Stimulated activated CD8-positive, alpha-beta memory T cell treated with anti-CD3 and anti-CD28 coated beads, Interleukin-7, amount 100 ng/mL, for 48 hours (primary cell): ENCODE data around the gene WRAP73.
"Not testable (repeated sequence)": the region's sequence is repeated elsewhere in the genome, so short reads cannot be mapped to it uniquely, and the experiment has no call there.

Experiments used
- DNase-seq, 2 donors: peaks; one replicate each; pipeline ENCODE4 v3.0.0-alpha.2; 2020; ENCODE audit warnings: low read depth in 1 of 2; ENCODE audit errors: extremely low read depth in 1 of 2

Gene WRAP73

DNA sequence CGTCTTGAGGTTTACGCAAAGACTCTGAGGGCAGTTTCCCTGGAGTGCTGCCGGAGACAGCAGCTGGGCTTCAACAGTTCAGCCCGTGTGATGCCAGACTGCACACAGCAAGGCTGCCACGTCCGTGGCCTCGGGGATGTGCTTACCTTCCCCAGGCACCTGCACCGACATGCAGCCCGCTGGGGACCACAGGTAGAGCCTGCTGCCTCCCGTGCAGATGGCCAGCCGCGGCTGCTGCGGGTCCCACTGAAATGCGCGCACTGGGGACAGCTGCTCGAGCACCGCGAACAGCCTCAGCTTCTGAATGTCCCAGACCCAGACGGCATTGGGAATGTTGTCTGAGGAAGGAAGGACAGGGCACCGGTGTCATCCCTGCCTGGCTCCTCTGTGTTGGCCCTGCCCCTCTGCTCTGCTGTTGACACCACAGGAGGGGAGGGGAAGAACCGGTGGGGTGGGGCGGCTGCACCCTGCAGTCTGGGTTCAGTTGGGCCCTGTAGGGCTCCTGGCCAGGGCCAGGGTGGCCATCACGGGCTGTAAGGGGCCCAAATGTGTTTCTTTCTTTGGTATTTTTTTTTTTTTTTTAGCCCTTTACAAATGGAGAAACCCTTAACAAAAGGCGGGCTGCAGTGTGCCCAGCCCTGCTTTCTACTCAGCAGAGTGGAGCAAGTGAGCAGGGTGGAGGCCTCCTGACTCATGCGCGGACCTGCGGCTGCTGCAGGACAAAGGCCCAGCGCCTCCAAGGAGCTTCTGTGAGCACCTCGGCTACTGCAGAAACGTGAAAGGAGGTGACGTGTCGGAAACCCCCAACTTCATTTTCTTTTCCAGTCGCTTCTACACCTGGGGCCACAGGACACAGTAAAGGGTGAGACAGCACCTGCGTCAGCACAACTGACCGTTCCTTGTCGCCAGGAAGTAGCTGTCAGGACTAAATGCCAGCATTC is 18.3 kb downstream of the WRAP73 start:
- DNase-seq, result no peak

DNA sequence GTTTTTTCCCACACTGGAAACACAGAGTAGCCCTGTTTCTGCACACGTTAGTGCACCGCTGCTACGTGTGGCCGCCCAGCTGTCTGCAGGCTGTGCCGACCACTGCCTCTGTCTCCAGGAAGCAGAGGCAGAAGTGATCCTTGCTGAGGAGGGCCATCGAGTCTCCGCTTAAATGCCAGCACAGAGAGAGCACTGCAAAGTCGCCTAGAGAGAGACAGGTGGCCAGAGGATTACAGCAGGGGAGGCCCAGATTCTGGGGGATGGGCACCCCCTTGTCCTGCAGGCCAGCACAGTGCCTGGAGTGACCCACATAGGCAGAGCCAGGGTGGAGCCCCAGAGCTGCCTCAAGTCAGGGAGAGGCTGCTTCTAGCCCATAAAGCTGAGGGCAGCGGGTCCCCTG is 19.0 kb downstream of the WRAP73 start:
- DNase-seq, result no peak

DNA sequence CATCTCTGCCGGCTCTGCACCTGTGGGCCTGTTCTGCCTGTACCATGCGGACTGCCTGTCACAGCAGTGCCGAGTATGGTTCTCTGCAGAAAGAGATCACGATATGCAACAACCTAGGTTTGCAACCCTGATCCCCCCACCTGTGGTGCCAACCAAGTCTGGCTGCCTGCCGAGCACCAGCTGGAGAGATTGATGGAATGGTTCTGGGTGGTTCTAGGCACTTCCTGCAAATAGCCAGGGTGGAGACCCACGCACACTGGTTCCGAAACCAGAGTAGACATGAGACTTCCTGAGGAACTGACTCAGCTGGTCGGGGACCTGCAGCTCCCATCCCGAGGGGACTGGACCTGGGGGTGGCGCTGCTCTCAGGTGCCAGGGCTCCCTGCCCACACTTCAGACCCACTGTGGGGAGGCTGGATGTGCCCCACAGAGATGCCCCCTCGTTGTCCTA is 19.7 kb downstream of the WRAP73 start:
- no peak for DNase-seq

- no peak for DNase-seq
These were observed 20.2 kb downstream of the WRAP73 start for GRCh38 chr1:3629561-3630160.

DNA sequence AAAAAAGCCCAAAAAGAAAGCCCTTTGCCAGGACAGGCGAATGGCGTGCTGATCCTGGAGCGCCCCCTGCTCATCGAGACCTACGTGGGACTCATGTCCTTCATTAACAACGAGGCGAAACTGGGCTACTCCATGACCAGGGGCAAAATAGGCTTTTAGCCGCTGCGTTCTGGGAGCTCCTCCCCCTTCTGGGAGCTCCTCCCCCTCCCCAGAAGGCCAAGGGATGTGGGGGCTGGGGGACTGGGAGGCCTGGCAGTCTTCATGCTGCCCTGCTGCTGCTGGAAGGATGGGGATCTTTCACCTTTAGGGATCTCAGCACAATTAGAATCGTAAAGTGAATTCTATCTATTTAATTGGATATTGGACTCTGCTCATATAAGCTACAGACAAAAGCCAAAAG is 21.5 kb downstream of the WRAP73 start:
- DNase-seq, result no peak

GRCh38 chr1:3627515-3628253 is 22.2 kb downstream of the WRAP73 start:
- DNase-seq, result no peak

- no peak for DNase-seq
These were observed 23.9 kb downstream of the WRAP73 start for GRCh38 chr1:3626025-3626424.

- DNase-seq, result no peak
These were observed 24.6 kb downstream of the WRAP73 start for GRCh38 chr1:3625151-3625907.

DNA sequence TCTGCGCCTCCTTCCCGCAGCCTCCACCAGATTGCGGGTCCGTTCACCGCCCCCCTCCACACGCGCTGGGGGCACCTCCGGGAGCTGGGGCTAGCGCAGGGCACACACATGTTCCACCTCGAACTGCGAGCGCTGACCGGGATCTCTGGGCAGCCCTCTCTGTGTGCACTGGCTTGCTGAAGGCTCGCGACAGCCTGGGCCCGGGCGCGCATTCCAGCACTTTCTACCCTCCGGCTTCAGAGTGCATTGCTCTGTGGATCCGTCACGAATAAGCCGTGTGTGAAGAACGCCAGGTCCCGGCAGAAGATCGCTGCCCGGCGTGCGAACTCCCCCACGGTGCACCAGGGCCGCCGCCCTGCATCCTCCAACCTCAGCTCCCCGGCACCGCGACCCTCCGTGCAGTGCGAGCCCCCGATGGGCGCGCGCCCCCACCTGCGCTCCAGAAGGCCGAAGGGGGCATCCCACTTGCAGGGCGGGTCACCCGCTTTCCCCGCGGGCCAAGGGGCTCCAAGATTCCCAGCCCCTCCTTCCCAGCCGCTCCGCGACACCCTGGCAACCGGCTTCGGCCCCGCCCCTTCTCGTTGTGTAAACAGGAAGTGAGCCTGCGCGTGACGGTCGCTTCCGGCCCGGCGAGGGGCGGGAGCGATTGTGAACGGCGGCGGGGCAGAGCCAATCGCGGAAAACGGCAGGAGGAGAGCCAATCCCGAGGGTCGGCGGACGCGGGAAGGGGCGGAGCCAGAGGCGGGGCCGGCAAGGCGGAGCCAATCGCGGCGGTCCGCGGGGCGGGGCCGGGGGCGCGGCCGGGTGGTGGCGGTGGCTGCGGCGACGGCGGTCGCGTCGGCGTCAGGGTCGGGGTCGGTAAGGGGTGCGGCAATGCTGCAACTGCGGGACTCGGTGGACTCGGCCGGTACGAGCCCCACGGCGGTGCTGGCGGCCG is 25.4 kb downstream of the WRAP73 start, which contains the start of gene TPRG1L:
Gene TPRG1L, plus strand, starts transcription at position 816 of the 937 bp plus-strand sequence. Its CDS starts 58 bp downstream, at position 874.
- DNase-seq, result peak; percentile 95 to 96

- DNase-seq, result no peak
These were observed 26.3 kb downstream of the WRAP73 start for GRCh38 chr1:3623441-3624199.

GRCh38 chr1:3622102-3622501 is 27.8 kb downstream of the WRAP73 start:
- not testable (repeated sequence) for DNase-seq

GRCh38 chr1:3621151-3621671 is 28.7 kb downstream of the WRAP73 start:
- DNase-seq, result not testable (repeated sequence)

DNA sequence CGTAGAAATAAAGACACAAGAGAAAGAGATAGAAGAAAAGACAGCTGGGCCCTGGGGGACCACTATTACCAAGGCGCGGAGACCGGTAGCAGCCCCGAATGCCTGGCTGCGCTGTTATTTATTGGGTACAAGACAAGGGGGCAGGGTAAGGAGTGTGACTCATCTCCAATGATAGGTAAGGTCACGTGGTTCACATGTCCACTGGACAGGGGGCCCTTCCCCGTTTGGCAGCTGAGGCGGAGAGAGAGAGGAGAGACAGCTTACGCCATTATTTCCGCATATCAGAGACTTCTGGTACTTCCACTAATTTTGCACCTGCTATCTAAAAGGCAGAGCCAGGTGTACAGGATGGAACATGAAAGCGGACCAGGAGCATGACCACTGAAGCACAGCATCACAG is 29.2 kb downstream of the WRAP73 start:
- DNase-seq, result no peak

DNA sequence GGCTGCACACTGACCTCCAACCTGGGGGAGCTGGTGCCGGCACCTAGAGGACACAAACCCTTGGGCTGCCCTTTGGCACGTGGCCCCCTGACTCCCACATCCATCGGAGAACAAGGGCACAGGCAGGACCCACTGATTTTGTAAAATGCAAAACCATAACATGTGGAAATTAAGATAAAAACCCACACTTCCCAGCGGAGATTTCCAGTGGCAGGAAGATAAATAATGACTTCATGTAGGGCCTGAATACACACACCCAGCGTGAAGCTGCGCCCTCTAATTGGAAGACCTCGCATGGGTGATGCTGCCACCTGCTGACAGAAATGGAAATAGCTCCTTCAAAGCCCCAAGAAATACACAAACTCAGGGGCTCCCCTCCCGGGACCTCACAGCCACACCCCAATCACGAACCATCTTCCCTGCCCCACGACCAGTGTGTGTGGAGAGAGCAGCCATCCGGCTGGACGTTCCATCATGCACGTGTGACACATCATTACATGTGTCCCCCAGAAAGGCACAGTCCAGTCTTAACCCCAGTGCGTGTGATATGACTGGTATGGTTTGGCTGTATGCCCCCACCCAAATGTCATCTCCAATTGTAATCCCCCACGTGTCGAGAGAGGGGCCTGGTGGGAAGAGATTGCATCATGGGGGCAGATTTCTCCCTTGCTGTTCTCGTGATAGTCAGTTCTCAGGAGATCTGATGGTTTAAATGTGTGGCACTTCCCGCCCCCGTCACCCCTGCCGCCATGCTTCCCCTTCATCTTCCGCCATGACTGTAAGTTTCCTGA is 30.8 kb downstream of the WRAP73 start:
- peak in 1 of 2 donors; percentile 55 for DNase-seq

GRCh38 chr1:3618531-3618880 is 31.4 kb downstream of the WRAP73 start:
- no peak for DNase-seq

- no peak for DNase-seq
These were observed 32.0 kb downstream of the WRAP73 start for GRCh38 chr1:3617806-3618345.

GRCh38 chr1:3616861-3617260 is 33.0 kb downstream of the WRAP73 start:
- DNase-seq, result no peak
